H1 (cell line): Measurements from ENCODE around the gene MMD. TPM values are rescaled to one million over a fixed set of nuclear protein-coding genes. Genes with fewer than 3 reads are reported as not detected.

Experiments
- CTCF ChIA-PET: fragments of 300-600 bp; sonication (Branson Sonifier 250); formaldehyde crosslinking; loops from one replicate; lab custom pipeline; 2021; ENCODE audit not compliant: partially characterized antibody; lab: Charles Lee
- POLR2A ChIA-PET: fragments of 300-600 bp; sonication (Branson Sonifier 250); formaldehyde crosslinking; loops from one replicate; lab custom pipeline; 2021; ENCODE audit warnings: inconsistent platforms; ENCODE audit not compliant: partially characterized antibody; lab: Charles Lee
- DNase-seq, 2 experiments: peaks; one replicate each; pipeline versions ENCODE4 v3.0.0 to v3.0.0-alpha.2; 2010 to 2022; ENCODE audit warnings: low spot score in 2 of 2, low read depth in 1 of 2, mixed read lengths in 1 of 2
- FAIRE-seq: peaks from 2 replicates; lab custom pipeline; 2011; peaks lifted over from hg19 to GRCh38; lab: Jason Lieb, UNC
- H2AFZ ChIP-seq: 2 replicates; pipeline ENCODE4 v1.8.1; 2012; ENCODE audit warnings: low read length, inconsistent platforms
- H2AK5ac ChIP-seq: 2 replicates; pipeline ENCODE4 v1.6.1; 2013; ENCODE audit warnings: low read depth, low read length
- H2BK120ac ChIP-seq: replicated peaks from 2 replicates; pipeline ENCODE3; 2013; ENCODE audit warnings: low read depth, low read length, inconsistent platforms
- H2BK12ac ChIP-seq: 2 replicates; pipeline ENCODE4 v1.6.1; 2013; ENCODE audit warnings: low read depth, low read length
- H2BK15ac ChIP-seq: 2 replicates; pipeline ENCODE4 v1.6.1; 2013; ENCODE audit warnings: low read length
- H2BK20ac ChIP-seq: 2 replicates; pipeline ENCODE4 v1.6.1; 2013; ENCODE audit warnings: low read length
- H2BK5ac ChIP-seq: 2 replicates; pipeline ENCODE4 v1.6.1; 2013; ENCODE audit warnings: low read depth, low read length
- H3K14ac ChIP-seq: 2 replicates; pipeline ENCODE4 v1.6.1; 2013; ENCODE audit warnings: inconsistent platforms; ENCODE audit not compliant: insufficient read length
- H3K18ac ChIP-seq: 2 replicates; pipeline ENCODE4 v1.6.1; 2013; ENCODE audit warnings: low read length; ENCODE audit errors: extremely low read depth
- H3K23ac ChIP-seq: 2 replicates; pipeline ENCODE4 v1.6.1; 2013; ENCODE audit warnings: inconsistent platforms; ENCODE audit not compliant: insufficient read length
- H3K23me2 ChIP-seq: 2 replicates; pipeline ENCODE4 v1.6.1; 2013; ENCODE audit warnings: low read depth, low read length
- H3K27ac ChIP-seq: 2 replicates; pipeline ENCODE4 v1.6.1; 2011; ENCODE audit warnings: low read depth, low read length, inconsistent platforms
- H3K27me3 ChIP-seq, 4 experiments: replicated peaks in 1 of 4; 1 replicate in 1 of 4; 2 replicates in 3 of 4; pipeline versions ENCODE4 v1.6.1 to v1.8.1; 2011 to 2013; ENCODE audit warnings: low read length in 3 of 4, mild to moderate bottlenecking in 3 of 4, inconsistent platforms in 2 of 4, mixed read lengths in 2 of 4, moderate library complexity in 1 of 4; ENCODE audit not compliant: control insufficient read depth in 3 of 4, insufficient read depth in 3 of 4; ENCODE audit errors: extremely low read depth in 1 of 4
- H3K36me3 ChIP-seq, 4 experiments: 2 replicates each; pipeline versions ENCODE4 v1.6.1 to v1.8.1; 2011 to 2013; ENCODE audit warnings: mild to moderate bottlenecking in 4 of 4, low read length in 3 of 4, moderate library complexity in 2 of 4, control low read depth in 1 of 4, inconsistent platforms in 1 of 4; ENCODE audit not compliant: insufficient read depth in 4 of 4, control insufficient read depth in 2 of 4
- H3K4ac ChIP-seq: replicated peaks from 2 replicates; pipeline ENCODE3; 2013; ENCODE audit warnings: low read length, low read depth, mixed read lengths, inconsistent platforms; ENCODE audit not compliant: insufficient read length
- H3K4me1 ChIP-seq, 4 experiments: replicated peaks in 1 of 4; 1 replicate in 1 of 4; 2 replicates in 3 of 4; pipeline versions ENCODE4 v1.6.1 to v1.8.1; 2011 to 2013; ENCODE audit warnings: low read length in 3 of 4, inconsistent platforms in 2 of 4, mixed read lengths in 1 of 4; ENCODE audit not compliant: insufficient read depth in 4 of 4, control insufficient read depth in 3 of 4
- H3K4me2 ChIP-seq, 2 experiments: 2 replicates each; pipeline versions ENCODE4 v1.6.1 to v1.8.1; 2011 to 2013; ENCODE audit warnings: low read depth in 2 of 2, low read length in 2 of 2, control low read depth in 1 of 2, inconsistent platforms in 1 of 2, mild to moderate bottlenecking in 1 of 2; ENCODE audit not compliant: insufficient read depth in 1 of 2
- H3K4me3 ChIP-seq, 4 experiments: fragments of 200-600, 300-600 bp in 1 of 4; sonication (generic), shearing (Covaris generic), sonication (Bioruptor Twin) in 1 of 4; 2 replicates each; pipeline versions ENCODE4 v1.5.1 to v1.8.1; 2011 to 2016; ENCODE audit warnings: low read length in 4 of 4, low read depth in 3 of 4, control low read depth in 2 of 4, inconsistent platforms in 2 of 4, mild to moderate bottlenecking in 2 of 4, mixed read lengths in 1 of 4, moderate library complexity in 1 of 4; ENCODE audit not compliant: insufficient read depth in 2 of 4; ENCODE audit errors: extremely low read depth in 1 of 4
- H3K56ac ChIP-seq: replicated peaks from 2 replicates; pipeline ENCODE3; 2013; ENCODE audit warnings: low read depth, mild to moderate bottlenecking, mixed read lengths, low read length, inconsistent platforms; ENCODE audit not compliant: insufficient read length
- H3K79me1 ChIP-seq: 2 replicates; pipeline ENCODE4 v1.6.1; 2013; ENCODE audit warnings: low read depth, low read length, control low read depth
- H3K79me2 ChIP-seq, 2 experiments: 2 replicates each; pipeline versions ENCODE4 v1.6.1 to v1.8.1; 2012 to 2013; ENCODE audit warnings: low read length in 2 of 2, mild to moderate bottlenecking in 2 of 2, inconsistent platforms in 1 of 2; ENCODE audit not compliant: insufficient read depth in 2 of 2, control insufficient read depth in 1 of 2
- H3K9ac ChIP-seq, 4 experiments: replicated peaks in 1 of 4; 1 replicate in 1 of 4; 2 replicates in 3 of 4; pipeline versions ENCODE4 v1.6.1 to v1.8.1; 2011 to 2013; ENCODE audit warnings: low read depth in 3 of 4, low read length in 3 of 4, control low read depth in 2 of 4, mild to moderate bottlenecking in 2 of 4, moderate library complexity in 2 of 4, inconsistent platforms in 1 of 4; ENCODE audit errors: extremely low read depth in 1 of 4
- H3K9me3 ChIP-seq, 2 experiments: 2 replicates each; pipeline versions ENCODE4 v1.6.1 to v1.8.1; 2012 to 2013; ENCODE audit warnings: mild to moderate bottlenecking in 2 of 2, moderate library complexity in 2 of 2, control low read depth in 1 of 2, inconsistent platforms in 1 of 2, low read depth in 1 of 2, low read length in 1 of 2, mixed read lengths in 1 of 2; ENCODE audit not compliant: insufficient read depth in 2 of 2
- H4K20me1 ChIP-seq, 2 experiments: replicated peaks in 1 of 2; 2 replicates each; pipeline versions ENCODE3 to v1.8.1; 2011 to 2013; ENCODE audit warnings: inconsistent platforms in 2 of 2, low read length in 2 of 2, mild to moderate bottlenecking in 1 of 2; ENCODE audit not compliant: insufficient read depth in 2 of 2, control insufficient read depth in 1 of 2
- H4K5ac ChIP-seq: 2 replicates; pipeline ENCODE4 v1.6.1; 2013; ENCODE audit warnings: low read length, low read depth, mixed read lengths, inconsistent platforms; ENCODE audit not compliant: insufficient read length
- H4K8ac ChIP-seq: 2 replicates; pipeline ENCODE4 v1.8.0; 2013; ENCODE audit warnings: mild to moderate bottlenecking, moderate library complexity, low read length, inconsistent platforms; ENCODE audit not compliant: insufficient read depth; ENCODE audit errors: extremely low read depth
- H4K91ac ChIP-seq: replicated peaks from 2 replicates; pipeline ENCODE3; 2013; ENCODE audit warnings: low read length, mixed read lengths, inconsistent platforms; ENCODE audit not compliant: insufficient read length
- ATF2 ChIP-seq: IDR thresholded peaks from 2 replicates; pipeline ENCODE4 v1.6.1; 2012; ENCODE audit warnings: low read length, inconsistent platforms
- ATF3 ChIP-seq: IDR thresholded peaks from 2 replicates; pipeline ENCODE4 v1.6.1; 2011; ENCODE audit warnings: low read depth, mild to moderate bottlenecking, low read length; ENCODE audit not compliant: insufficient read depth
- CREB1 ChIP-seq: IDR thresholded peaks from 2 replicates; pipeline ENCODE4 v1.6.1; 2012; ENCODE audit warnings: inconsistent platforms
- KDM4A ChIP-seq: IDR thresholded peaks from one replicate; pipeline ENCODE4 v1.7.1; 2012; ENCODE audit warnings: low read depth, mild to moderate bottlenecking, moderate library complexity, low read length, inconsistent platforms; ENCODE audit not compliant: severe bottlenecking
- KDM5A ChIP-seq: fragments of 200-600 bp; IDR thresholded peaks from 2 replicates; pipeline ENCODE4 v1.7.1; 2012; ENCODE audit warnings: mild to moderate bottlenecking, low read length, inconsistent platforms, mixed read lengths
- NANOG ChIP-seq: IDR thresholded peaks from 2 replicates; pipeline ENCODE4 v1.6.1; 2011; ENCODE audit warnings: low read length, low read depth, mild to moderate bottlenecking, inconsistent platforms; ENCODE audit not compliant: insufficient read depth, poor library complexity, severe bottlenecking
- RAD21 ChIP-seq, 2 experiments: IDR thresholded peaks in 1 of 2; conservative IDR thresholded peaks in 1 of 2; 2 replicates each; pipeline ENCODE4 v1.6.1; 2011; ENCODE audit warnings: low read depth in 2 of 2, low read length in 2 of 2, improper control_type of control experiment in 1 of 2, inconsistent platforms in 1 of 2, mild to moderate bottlenecking in 1 of 2, moderate library complexity in 1 of 2
- SIN3A ChIP-seq, 2 experiments: IDR thresholded peaks in 1 of 2; conservative IDR thresholded peaks in 1 of 2; 2 replicates each; pipeline ENCODE4 v1.6.1; 2011 to 2012; ENCODE audit warnings: low read length in 2 of 2, improper control_type of control experiment in 1 of 2, low read depth in 1 of 2, mild to moderate bottlenecking in 1 of 2
- TBP ChIP-seq: IDR thresholded peaks from 2 replicates; pipeline ENCODE4 v1.6.1; 2011; ENCODE audit warnings: low read depth, low read length, improper control_type of control experiment
- TCF12 ChIP-seq: IDR thresholded peaks from 2 replicates; pipeline ENCODE4 v1.6.1; 2011; ENCODE audit warnings: low read depth, mild to moderate bottlenecking, low read length
- ZNF274 ChIP-seq: IDR thresholded peaks from 2 replicates; pipeline ENCODE4 v1.7.0; 2012; ENCODE audit warnings: low read length, borderline replicate concordance; ENCODE audit errors: extremely low read depth
- WGBS, 2 experiments: shearing (Covaris generic) in 1 of 2; methylation state at CpG; one replicate each; pipeline versions ENCODE4 v1.1.6 to v1.1.7; 2013 to 2015; ENCODE audit warnings: low lambda C conversion rate in 2 of 2, mixed read lengths in 2 of 2, inconsistent platforms in 1 of 2, low coverage in 1 of 2, missing lambda C conversion rate in 1 of 2; ENCODE audit not compliant: insufficient replicate concordance in 2 of 2, insufficient coverage in 1 of 2, insufficient read length in 1 of 2; ENCODE audit errors: extremely low coverage in 1 of 2, missing lambda C conversion rate in 1 of 2; 5-methylcytosine and 5-hydroxymethylcytosine counted together
- polyA plus RNA-seq, 7 experiments: library from polyadenylated mRNA; depleted of rRNA in 3 of 7; stranded (reverse) in 5 of 7; unstranded in 2 of 7; fragments of >200 nt in 5 of 7; fragments of 200-250 nt in 2 of 7; gene quantifications; 1 replicate in 5 of 7; 2 replicates in 1 of 7; 4 replicates in 1 of 7; pipeline versions ENCODE4 v1.2.1 to v1.2.3, GENCODE V29; 2011 to 2013; ENCODE audit warnings: missing spikeins in 2 of 7, mixed read lengths in 2 of 7
- total RNA-seq: library from RNA; stranded (reverse); fragmentation: NEBNext Ultra II Directional; extraction: Animal tissue kit (Norgen Biotek cat#: 25700); gene quantifications from 2 replicates; pipeline ENCODE4 v1.2.1, GENCODE V29; 2021

Gene MMD
- total and polyA plus RNA-seq, 2 of the 8 experiments (the other 6 are each of a cell fraction or from before 2014, with no cell fraction given) = 28.2 to 37.8 TPM

GRCh38 chr17:55368706-55369105 lies 52.9 kb downstream of the MMD start:
- no peak overlapping the region for H3K18ac ChIP-seq
- DNase-seq (no peak), FAIRE-seq (no peak)
- H2BK120ac ChIP-seq = no peak overlapping the region
- no peak overlapping the region for H3K4me3 ChIP-seq
- no peaks in the 10 kb centered on the region for H4K20me1 ChIP-seq
- no peak overlapping the region for H2BK20ac ChIP-seq
- H3K4me1 ChIP-seq = peaks cover 0 to 2% (median 0%) of the 10 kb centered on the region in 4 experiments; a peak in 1 of 7 replicates
- WGBS, 2 experiments = 88% methylated on average over 2 of the region's 3 CpGs; no CpG with 5 or more reads in 1 of the 2 experiments
- no peak overlapping the region for H3K23ac ChIP-seq
- no peak overlapping the region for H3K9ac ChIP-seq
- H3K23me2 ChIP-seq = no peaks in the 10 kb centered on the region
- peaks cover 0 to 5% of the 10 kb centered on the region in 2 experiments; a peak in 1 of 4 replicates for H3K9me3 ChIP-seq
- POLR2A ChIA-PET = no interaction called here
- no peak overlapping the region for H2AFZ ChIP-seq
- H2BK5ac ChIP-seq = no peak overlapping the region
- H2BK12ac ChIP-seq = no peak overlapping the region
- no peak overlapping the region for H4K5ac ChIP-seq
- H3K56ac ChIP-seq = no peak overlapping the region
- no peak overlapping the region for H3K4ac ChIP-seq
- no peak overlapping the region for H3K4me2 ChIP-seq
- H3K27ac ChIP-seq = no peak overlapping the region
- H2BK15ac ChIP-seq = no peak overlapping the region
- CTCF ChIA-PET = interaction anchor here (1.3 to 5.0 kb wide), 2 partner anchors 13 to 233 kb away, joined by 3 to 31 read pairs; no protein-coding TSS in a partner anchor
- no peaks in the 10 kb centered on the region for H3K79me1 ChIP-seq
- no peaks in the 10 kb centered on the region for H3K27me3 ChIP-seq
- no peak overlapping the region for H4K91ac ChIP-seq
- no peak overlapping the region for H3K14ac ChIP-seq
- no peak overlapping the region for H4K8ac ChIP-seq
- H3K36me3 ChIP-seq = no peaks in the 10 kb centered on the region
- no peak overlapping the region for H2AK5ac ChIP-seq
- no peaks in the 10 kb centered on the region for H3K79me2 ChIP-seq
- TF ChIP-seq TBP = no peak
- no peak for TF ChIP-seq RAD21 (IDR thresholded peaks at IDR 0.05 in 1 of 2, conservative IDR thresholded peaks at IDR 0.05 in 1 of 2; ENCODE audit: low read depth in 2 of 2, low read length in 2 of 2)
- no peak for TF ChIP-seq NANOG
- no peak for TF ChIP-seq CREB1
- no peak for TF ChIP-seq KDM4A
- TF ChIP-seq ZNF274 = no peak
- no peak for TF ChIP-seq KDM5A
- TF ChIP-seq ATF2 = no peak
- no peak for TF ChIP-seq ATF3
- TF ChIP-seq SIN3A (conservative IDR thresholded peaks at IDR 0.05 in 1 of 2, IDR thresholded peaks at IDR 0.05 in 1 of 2; ENCODE audit: low read depth in 1 of 2, low read length in 2 of 2) = no peak
- no peak for TF ChIP-seq TCF12
